Raji (cell line): ENCODE data around the gene GBF1.

Experiments
- POLR2A ChIP-seq: IDR thresholded peaks from 2 replicates; pipeline ENCODE4 v1.6.1; 2011; ENCODE audit warnings: low read depth, low read length, control low read depth; ENCODE audit not compliant: insufficient read depth

Gene GBF1

GRCh38 chr10:102408131-102408727 lies 162.9 kb downstream of the GBF1 start:
- TF ChIP-seq POLR2A: no peak

- TF ChIP-seq POLR2A: no peak
These were observed 163.6 kb downstream of the GBF1 start for GRCh38 chr10:102408728-102409603.

- no peak for TF ChIP-seq POLR2A
These were observed 164.5 kb downstream of the GBF1 start for GRCh38 chr10:102409604-102410428.

GRCh38 chr10:102410429-102411073 lies 165.2 kb downstream of the GBF1 start:
- TF ChIP-seq POLR2A: no peak

GRCh38 chr10:102411341-102412255 lies 166.3 kb downstream of the GBF1 start:
- no peak for TF ChIP-seq POLR2A

GRCh38 chr10:102412293-102412692 lies 167.0 kb downstream of the GBF1 start:
- TF ChIP-seq POLR2A: no peak

- TF ChIP-seq POLR2A: no peak
These were observed 167.8 kb downstream of the GBF1 start for GRCh38 chr10:102413053-102413705.

- TF ChIP-seq POLR2A: no peak
These were observed 168.7 kb downstream of the GBF1 start for GRCh38 chr10:102413806-102414561.

- no peak for TF ChIP-seq POLR2A
These were observed 169.4 kb downstream of the GBF1 start for GRCh38 chr10:102414749-102415148.

- no peak for TF ChIP-seq POLR2A
These were observed 171.0 kb downstream of the GBF1 start for GRCh38 chr10:102416283-102416682.

GRCh38 chr10:102416695-102417094 lies 171.4 kb downstream of the GBF1 start:
- TF ChIP-seq POLR2A: no peak

- TF ChIP-seq POLR2A: no peak
These were observed 173.4 kb downstream of the GBF1 start, which contains the start of gene PSD for GRCh38 chr10:102418622-102419268. TSS of gene PSD (minus strand) at chr10:102418785. CDS start at chr10:102417038, 1,747 bp downstream.
